Stimulated activated CD4-positive, alpha-beta T cell treated with anti-CD3 and anti-CD28 coated beads, TNF-alpha, amount 100 ng/mL, for 24 hours (primary cell): ENCODE data around the gene PKNOX2.

Experiments
- DNase-seq, 3 experiments: peaks; one replicate each; pipeline ENCODE4 v3.0.0-alpha.2; 2020; ENCODE audit warnings: low read depth in 3 of 3

PKNOX2 gene

GRCh38 chr11:125359130-125359529 is 194.6 kb downstream of the PKNOX2 start:
- DNase-seq: no peak

- no peak for DNase-seq
Measured at GRCh38 chr11:125360066-125360465, 195.5 kb downstream of the PKNOX2 start.

GRCh38 chr11:125364121-125364826 is 199.7 kb downstream of the PKNOX2 start:
- no peak for DNase-seq

- DNase-seq: no peak
Measured at GRCh38 chr11:125365196-125365931, 200.8 kb downstream of the PKNOX2 start.

GRCh38 chr11:125367710-125368109 is 203.2 kb downstream of the PKNOX2 start:
- DNase-seq: no peak

- no peak for DNase-seq
Measured at GRCh38 chr11:125368757-125369156, 204.2 kb downstream of the PKNOX2 start.

- no peak for DNase-seq
Measured at GRCh38 chr11:125369808-125370207, 205.3 kb downstream of the PKNOX2 start.

GRCh38 chr11:125370561-125371389 is 206.2 kb downstream of the PKNOX2 start:
- DNase-seq: no peak

- DNase-seq: no peak
Measured at GRCh38 chr11:125371431-125371935, 206.9 kb downstream of the PKNOX2 start.

- DNase-seq: no peak
Measured at GRCh38 chr11:125372088-125372487, 207.5 kb downstream of the PKNOX2 start.

- no peak for DNase-seq
Measured at GRCh38 chr11:125372911-125373310, 208.4 kb downstream of the PKNOX2 start.

- no peak for DNase-seq
Measured at GRCh38 chr11:125373426-125374391, 209.2 kb downstream of the PKNOX2 start.

- DNase-seq: no peak
Measured at GRCh38 chr11:125374398-125374797, 209.8 kb downstream of the PKNOX2 start.

GRCh38 chr11:125375146-125375545 is 210.6 kb downstream of the PKNOX2 start:
- no peak for DNase-seq

GRCh38 chr11:125376117-125376516 is 211.6 kb downstream of the PKNOX2 start:
- DNase-seq: no peak

- DNase-seq: no peak
Measured at GRCh38 chr11:125376856-125377255, 212.3 kb downstream of the PKNOX2 start.

- no peak for DNase-seq
Measured at GRCh38 chr11:125378083-125378482, 213.5 kb downstream of the PKNOX2 start.

GRCh38 chr11:125378571-125378970 is 214.0 kb downstream of the PKNOX2 start:
- no peak for DNase-seq

- DNase-seq: no peak
Measured at GRCh38 chr11:125379565-125379964, 215.0 kb downstream of the PKNOX2 start.

- DNase-seq: no peak
Measured at GRCh38 chr11:125379981-125380380, 215.4 kb downstream of the PKNOX2 start.
